Measurements from ENCODE around the gene MT1M. TPM values are rescaled to one million over a fixed set of nuclear protein-coding genes. Genes with fewer than 3 reads are reported as not detected.
A peak's percentile ranks its signal among the peaks of the same experiment; 100 is the strongest.

Gene MT1M
- total RNA-seq, 3 donors from 2014 or later (not counting 1 experiment from before 2014, with no cell fraction given), result not detected

DNA sequence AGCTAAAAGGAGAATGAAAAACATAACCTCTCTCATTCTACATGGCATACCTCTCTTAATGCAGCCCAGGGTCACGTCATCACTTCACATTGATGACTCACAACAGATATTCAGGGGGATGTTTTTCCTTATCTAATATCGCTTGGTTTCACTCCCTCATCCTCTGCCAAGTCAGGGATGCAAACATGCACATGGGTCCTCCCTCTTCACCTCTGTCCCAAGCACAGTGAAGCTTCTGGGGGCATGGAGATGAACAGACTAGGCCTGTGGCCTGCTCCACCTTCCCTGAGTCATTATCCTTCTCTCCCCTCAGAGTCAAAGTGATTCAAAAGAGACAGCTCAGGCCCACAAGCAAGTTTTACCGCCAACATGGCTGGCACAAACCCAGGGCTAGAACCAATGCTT lies 26.4 kb upstream of the MT1M start:
- Histone ChIP-seq H3K4me1 (ENCODE audit: control insufficient read depth, insufficient read depth, low read length) (peaks cover 43% of the 10 kb centered on the region), H3K4me3 (ENCODE audit: low read length) (no peak overlapping the region), H3K36me3 (ENCODE audit: control insufficient read depth, insufficient read depth, low read length) (no peaks in the 10 kb centered on the region), H3K9me3 (ENCODE audit: control insufficient read depth, insufficient read depth, low read length) (no peaks in the 10 kb centered on the region), H3K27me3 (ENCODE audit: control insufficient read depth, insufficient read depth, low read length) (no peaks in the 10 kb centered on the region), H3K27ac (ENCODE audit: low read length) (peak overlapping the region; percentile 65)
- peaks cover 45 to 47% of the 10 kb centered on the region in 2 donors for H3K4me1 Mint-ChIP-seq
- no peak overlapping the region for H3K4me3 Mint-ChIP-seq
- peaks cover 3 to 8% of the 10 kb centered on the region in 2 donors for H3K27me3 Mint-ChIP-seq (ENCODE audit: low read depth in 2 of 2)
- no peaks in the 10 kb centered on the region for H3K36me3 Mint-ChIP-seq
- DNase-seq, result no peak
- intact Hi-C loops (cut with micrococcal nuclease), result no loop called here
- no peak for ATAC-seq
- TF ChIP-seq, protein P1, sequence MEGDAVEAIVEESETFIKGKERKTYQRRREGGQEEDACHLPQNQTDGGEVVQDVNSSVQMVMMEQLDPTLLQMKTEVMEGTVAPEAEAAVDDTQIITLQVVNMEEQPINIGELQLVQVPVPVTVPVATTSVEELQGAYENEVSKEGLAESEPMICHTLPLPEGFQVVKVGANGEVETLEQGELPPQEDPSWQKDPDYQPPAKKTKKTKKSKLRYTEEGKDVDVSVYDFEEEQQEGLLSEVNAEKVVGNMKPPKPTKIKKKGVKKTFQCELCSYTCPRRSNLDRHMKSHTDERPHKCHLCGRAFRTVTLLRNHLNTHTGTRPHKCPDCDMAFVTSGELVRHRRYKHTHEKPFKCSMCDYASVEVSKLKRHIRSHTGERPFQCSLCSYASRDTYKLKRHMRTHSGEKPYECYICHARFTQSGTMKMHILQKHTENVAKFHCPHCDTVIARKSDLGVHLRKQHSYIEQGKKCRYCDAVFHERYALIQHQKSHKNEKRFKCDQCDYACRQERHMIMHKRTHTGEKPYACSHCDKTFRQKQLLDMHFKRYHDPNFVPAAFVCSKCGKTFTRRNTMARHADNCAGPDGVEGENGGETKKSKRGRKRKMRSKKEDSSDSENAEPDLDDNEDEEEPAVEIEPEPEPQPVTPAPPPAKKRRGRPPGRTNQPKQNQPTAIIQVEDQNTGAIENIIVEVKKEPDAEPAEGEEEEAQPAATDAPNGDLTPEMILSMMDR (IDR thresholded peaks at IDR 0.05), result no peak
- H3K27ac Mint-ChIP-seq, result peak overlapping the region; percentile 89 to 96
- H3K9me3 Mint-ChIP-seq, result no peaks in the 10 kb centered on the region
- 94% methylated on average over 3 of the region's 3 CpGs for WGBS (ENCODE audit: insufficient coverage)

DNA sequence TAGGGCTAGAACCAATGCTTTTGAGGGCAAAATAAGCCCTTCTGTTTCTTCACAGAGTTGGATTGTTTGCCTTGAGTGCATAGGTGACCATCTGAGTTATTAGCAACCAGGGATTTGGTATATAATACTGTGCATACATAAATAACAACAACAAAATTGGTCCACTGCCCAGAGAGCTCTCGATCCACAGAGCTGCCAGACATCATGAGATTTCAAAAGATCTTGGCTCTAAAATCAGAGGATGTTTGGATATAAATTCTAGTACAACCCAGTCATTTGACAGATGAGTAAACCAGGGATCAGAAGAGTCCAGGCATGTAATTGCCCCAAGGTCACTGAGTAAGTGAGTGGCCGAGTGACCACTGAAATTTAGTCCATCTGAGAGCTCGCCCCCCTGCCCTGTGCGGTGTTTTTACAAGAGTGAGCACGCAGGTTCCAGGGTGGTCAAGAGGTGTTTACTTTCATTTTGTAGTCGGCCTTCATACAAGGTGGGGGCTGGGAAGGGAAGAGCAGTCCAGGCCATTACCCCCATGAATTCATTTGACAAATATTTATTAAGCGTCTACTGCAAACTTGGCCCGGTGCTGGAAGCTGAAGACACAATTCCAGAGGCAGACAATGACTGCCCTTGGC lies 25.9 kb upstream of the MT1M start:
- intact Hi-C loops (cut with micrococcal nuclease), result no loop called here
- peaks cover 50 to 51% of the 10 kb centered on the region in 2 donors for H3K4me1 Mint-ChIP-seq
- H3K27ac Mint-ChIP-seq, result peak overlapping the region; percentile 89 to 96
- ATAC-seq (no peak), DNase-seq (no peak)
- WGBS (ENCODE audit: insufficient coverage), result 74% methylated on average over 5 of the region's 8 CpGs
- peak overlapping the region; percentile 59 for H3K4me3 Mint-ChIP-seq
- peaks cover 0 to 3% of the 10 kb centered on the region in 2 donors for H3K27me3 Mint-ChIP-seq (ENCODE audit: low read depth in 2 of 2)
- H3K9me3 Mint-ChIP-seq, result no peaks in the 10 kb centered on the region
- Histone ChIP-seq H3K27ac (ENCODE audit: low read length) (peak overlapping the region; percentile 65), H3K36me3 (ENCODE audit: control insufficient read depth, insufficient read depth, low read length) (no peaks in the 10 kb centered on the region), H3K27me3 (ENCODE audit: control insufficient read depth, insufficient read depth, low read length) (no peaks in the 10 kb centered on the region), H3K4me1 (ENCODE audit: control insufficient read depth, insufficient read depth, low read length) (peaks cover 47% of the 10 kb centered on the region), H3K9me3 (ENCODE audit: control insufficient read depth, insufficient read depth, low read length) (no peaks in the 10 kb centered on the region), H3K4me3 (ENCODE audit: low read length) (no peak overlapping the region)
- TF ChIP-seq, protein P1 (IDR thresholded peaks at IDR 0.05), result no peak
- H3K36me3 Mint-ChIP-seq, result no peaks in the 10 kb centered on the region

DNA sequence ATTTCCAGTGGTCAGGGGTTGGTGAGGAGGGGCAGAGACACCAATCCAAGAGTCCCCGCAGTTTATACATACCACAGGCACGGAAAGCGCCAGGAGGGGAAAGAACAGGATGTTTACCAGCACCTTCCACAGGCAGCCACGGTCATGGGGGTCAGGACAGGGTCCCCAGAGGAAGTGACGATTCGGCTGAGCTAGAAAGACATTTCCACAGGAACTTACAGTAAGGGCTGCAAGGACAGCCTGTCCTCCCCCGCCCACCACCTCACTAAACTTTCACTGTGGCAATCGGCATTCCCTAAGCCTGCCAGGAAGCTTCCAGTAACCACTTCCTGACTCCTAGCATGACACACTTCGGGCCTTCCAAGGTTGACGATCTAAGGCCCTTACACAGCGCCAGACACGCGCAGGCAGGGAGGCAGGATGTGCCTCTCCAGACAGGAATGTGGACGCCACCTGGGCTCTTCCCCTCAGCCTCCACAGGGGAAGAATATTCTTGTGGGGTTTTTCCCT lies 25.3 kb upstream of the MT1M start:
- Mint-ChIP-seq H3K4me1 (peaks cover 50 to 51% of the 10 kb centered on the region in 2 donors), H3K27me3 (ENCODE audit: low read depth in 2 of 2) (peaks cover 0 to 2% of the 10 kb centered on the region in 2 donors)
- H3K4me3 ChIP-seq (ENCODE audit: low read length), result no peak overlapping the region

More for the DNA sequence above, 25.3 kb upstream of the MT1M start:
- 66% methylated on average over 13 of the region's 14 CpGs for WGBS (ENCODE audit: insufficient coverage)
- no peaks in the 10 kb centered on the region for H3K9me3 ChIP-seq (ENCODE audit: control insufficient read depth, insufficient read depth, low read length)
- Mint-ChIP-seq H3K27ac (peak overlapping the region; percentile 89 to 96), H3K36me3 (no peaks in the 10 kb centered on the region), H3K4me3 (peak overlapping the region; percentile 59), H3K9me3 (no peaks in the 10 kb centered on the region)
- H3K4me1 ChIP-seq (ENCODE audit: control insufficient read depth, insufficient read depth, low read length), result peaks cover 47% of the 10 kb centered on the region
- DNase-seq (peak; percentile 24 to 49), ATAC-seq (peak in 1 of 3 donors; percentile 5)
- TF ChIP-seq, protein P1 (IDR thresholded peaks at IDR 0.05), result no peak
- H3K36me3 ChIP-seq (ENCODE audit: control insufficient read depth, insufficient read depth, low read length), result no peaks in the 10 kb centered on the region
- peak overlapping the region; percentile 65 for H3K27ac ChIP-seq (ENCODE audit: low read length)
- intact Hi-C loops (cut with micrococcal nuclease), result no loop called here
- no peaks in the 10 kb centered on the region for H3K27me3 ChIP-seq (ENCODE audit: control insufficient read depth, insufficient read depth, low read length)

All from natural killer cell (primary cell).